ENCODE results near the gene CARD10. TPM values are rescaled to one million over a fixed set of nuclear protein-coding genes. Genes with fewer than 3 reads are reported as not detected.

The CARD10 gene
- total RNA-seq, 4 donors from 2014 or later, result 2.6 to 5.7 (median 4.4) TPM

- Histone ChIP-seq H3K27ac (no peak overlapping the region), H3K36me3 (no peaks in the 10 kb centered on the region), H3K27me3 (peaks cover 0 to 7% (median 7%) of the 10 kb centered on the region in 3 donors), H3K4me1 (peaks cover 11 to 18% of the 10 kb centered on the region in 2 donors), H3K4me3 (no peak overlapping the region), H3K9me3 (no peaks in the 10 kb centered on the region)
- ATAC-seq (no peak), DNase-seq (no peak)
- in situ Hi-C loops (cut with MboI; ENCODE audit: low sequenced_read_pairs in 4 of 4), result no loop called here
- intact Hi-C loops (cut with DNase I; ENCODE audit: low total_unique reads), result no loop called here
- TF ChIP-seq CTCF (IDR thresholded peaks at IDR 0.05 in 4 of 5, conservative IDR thresholded peaks at IDR 0.05 in 1 of 5) (no peak), POLR2A (IDR thresholded peaks at IDR 0.05) (no peak)
These were observed 4.6 kb downstream of the CARD10 start for GRCh38 chr22:37514526-37515051.

- in situ Hi-C loops (cut with MboI; ENCODE audit: low sequenced_read_pairs in 4 of 4) (no loop called here), intact Hi-C loops (cut with DNase I; ENCODE audit: low total_unique reads) (no loop called here)
- DNase-seq (no peak), ATAC-seq (no peak)
- Histone ChIP-seq H3K4me1 (peaks cover 17 to 19% of the 10 kb centered on the region in 2 donors), H3K27ac (peak overlapping the region in 3 of 4 donors; percentile 17 to 69 (median 59)), H3K9me3 (no peaks in the 10 kb centered on the region), H3K27me3 (peaks cover 0 to 4% (median 3%) of the 10 kb centered on the region in 3 donors), H3K4me3 (no peak overlapping the region), H3K36me3 (no peaks in the 10 kb centered on the region)
- no peak for TF ChIP-seq POLR2A (IDR thresholded peaks at IDR 0.05)
- TF ChIP-seq CTCF (IDR thresholded peaks at IDR 0.05 in 4 of 5, conservative IDR thresholded peaks at IDR 0.05 in 1 of 5), result no peak
These were observed 7.7 kb downstream of the CARD10 start for GRCh38 chr22:37511395-37512104.

- H3K27ac ChIP-seq, result peak overlapping the region in 3 of 4 donors; percentile 50 to 67 (median 61)
- H3K4me3 ChIP-seq, result no peak overlapping the region
- no peak for ATAC-seq
- in situ Hi-C loops (cut with MboI; ENCODE audit: low sequenced_read_pairs in 4 of 4) (no loop called here), intact Hi-C loops (cut with DNase I; ENCODE audit: low total_unique reads) (no loop called here)
- no peaks in the 10 kb centered on the region for H3K27me3 ChIP-seq
- DNase-seq, result no peak
- peaks cover 17 to 28% of the 10 kb centered on the region in 2 donors for H3K4me1 ChIP-seq
- no peaks in the 10 kb centered on the region for H3K36me3 ChIP-seq
- H3K9me3 ChIP-seq, result no peaks in the 10 kb centered on the region
- TF ChIP-seq POLR2A (IDR thresholded peaks at IDR 0.05) (no peak), CTCF (IDR thresholded peaks at IDR 0.05 in 4 of 5, conservative IDR thresholded peaks at IDR 0.05 in 1 of 5) (no peak)
These were observed 9.1 kb downstream of the CARD10 start for GRCh38 chr22:37510091-37510490.

GRCh38 chr22:37509059-37509860, 10.0 kb downstream of the CARD10 start:
- intact Hi-C loops (cut with DNase I; ENCODE audit: low total_unique reads) (no loop called here), in situ Hi-C loops (cut with MboI; ENCODE audit: low sequenced_read_pairs in 4 of 4) (no loop called here)
- Histone ChIP-seq H3K4me3 (no peak overlapping the region), H3K27me3 (no peaks in the 10 kb centered on the region), H3K4me1 (peaks cover 17 to 36% of the 10 kb centered on the region in 2 donors), H3K9me3 (no peaks in the 10 kb centered on the region), H3K27ac (peak overlapping the region in 3 of 4 donors; percentile 60 to 73 (median 67)), H3K36me3 (no peaks in the 10 kb centered on the region)
- DNase-seq (no peak), ATAC-seq (peak in 1 of 2 donors; percentile 21)
- TF ChIP-seq POLR2A (IDR thresholded peaks at IDR 0.05), result no peak
- no peak for TF ChIP-seq CTCF (IDR thresholded peaks at IDR 0.05 in 4 of 5, conservative IDR thresholded peaks at IDR 0.05 in 1 of 5)
